H9 (cell line): ENCODE data around the gene PCNX2. TPM values are rescaled to one million over a fixed set of nuclear protein-coding genes. Genes with fewer than 3 reads are reported as not detected.

Experiments
- DNase-seq: peaks from one replicate; pipeline ENCODE4 v3.0.0-alpha.2; 2017
- H2AFZ ChIP-seq: one replicate; pipeline ENCODE4 v1.6.1; 2013; ENCODE audit warnings: mild to moderate bottlenecking, low read length, control low read depth, moderate library complexity
- H2AK5ac ChIP-seq: 2 replicates; pipeline ENCODE4 v1.6.1; 2013; ENCODE audit warnings: low read length, control low read depth, mixed read lengths; ENCODE audit not compliant: insufficient read length
- H2BK120ac ChIP-seq: one replicate; pipeline ENCODE4 v1.6.1; 2013; ENCODE audit warnings: low read depth, mild to moderate bottlenecking, low read length, control low read depth, inconsistent platforms; ENCODE audit not compliant: poor library complexity, severe bottlenecking
- H2BK12ac ChIP-seq: 2 replicates; pipeline ENCODE4 v1.6.1; 2013; ENCODE audit warnings: low read length, control low read depth, mixed read lengths, low read depth; ENCODE audit not compliant: insufficient read length
- H2BK15ac ChIP-seq: 2 replicates; pipeline ENCODE4 v1.6.1; 2013; ENCODE audit warnings: low read depth, low read length, control low read depth
- H2BK20ac ChIP-seq: one replicate; pipeline ENCODE4 v1.6.1; 2013; ENCODE audit warnings: low read depth, mild to moderate bottlenecking, low read length, control low read depth, inconsistent platforms; ENCODE audit not compliant: poor library complexity, severe bottlenecking
- H2BK5ac ChIP-seq: 2 replicates; pipeline ENCODE4 v1.6.1; 2013; ENCODE audit warnings: low read length, control low read depth, mixed read lengths; ENCODE audit not compliant: insufficient read length
- H3K14ac ChIP-seq: 2 replicates; pipeline ENCODE4 v1.6.1; 2013; ENCODE audit warnings: low read length, control low read depth; ENCODE audit not compliant: insufficient read depth
- H3K18ac ChIP-seq: 2 replicates; pipeline ENCODE4 v1.6.1; 2013; ENCODE audit warnings: low read depth, mild to moderate bottlenecking, mixed read lengths, low read length, control low read depth; ENCODE audit not compliant: insufficient read length
- H3K23ac ChIP-seq: 2 replicates; pipeline ENCODE4 v1.6.1; 2013; ENCODE audit warnings: low read length, control low read depth, mixed read lengths, low read depth; ENCODE audit not compliant: insufficient read length
- H3K23me2 ChIP-seq: 2 replicates; pipeline ENCODE4 v1.6.1; 2013; ENCODE audit warnings: low read depth, mild to moderate bottlenecking, mixed read lengths, low read length, control low read depth; ENCODE audit not compliant: insufficient read length, poor library complexity, severe bottlenecking
- H3K27ac ChIP-seq: 2 replicates; pipeline ENCODE4 v1.5.1; 2013; ENCODE audit warnings: low read length, control low read depth, mixed read lengths, low read depth; ENCODE audit not compliant: insufficient read length
- H3K27me3 ChIP-seq: 2 replicates; pipeline ENCODE4 v1.6.1; 2013; ENCODE audit warnings: low read length, control low read depth, inconsistent platforms; ENCODE audit not compliant: insufficient read depth
- H3K4ac ChIP-seq: 2 replicates; pipeline ENCODE4 v1.6.1; 2013; ENCODE audit warnings: low read depth, mild to moderate bottlenecking, control low read depth, inconsistent platforms, low read length, moderate library complexity
- H3K4me1 ChIP-seq: 2 replicates; pipeline ENCODE4 v1.6.1; 2013; ENCODE audit warnings: low read length, control low read depth, inconsistent platforms; ENCODE audit not compliant: insufficient read depth
- H3K4me2 ChIP-seq: 2 replicates; pipeline ENCODE4 v1.6.1; 2013; ENCODE audit warnings: low read length, control low read depth, mixed read lengths; ENCODE audit not compliant: insufficient read length, insufficient read depth
- H3K56ac ChIP-seq: 2 replicates; pipeline ENCODE4 v1.6.1; 2013; ENCODE audit warnings: low read depth, mild to moderate bottlenecking, mixed read lengths, low read length, control low read depth; ENCODE audit not compliant: insufficient read length
- H3K79me1 ChIP-seq: 2 replicates; pipeline ENCODE4 v1.6.1; 2013; ENCODE audit warnings: low read depth, mild to moderate bottlenecking, moderate library complexity, low read length, control low read depth, inconsistent platforms; ENCODE audit not compliant: insufficient read depth, poor library complexity, severe bottlenecking
- H3K79me2 ChIP-seq: 2 replicates; pipeline ENCODE4 v1.6.1; 2013; ENCODE audit warnings: low read length, control low read depth, inconsistent platforms; ENCODE audit not compliant: insufficient read depth
- H3K9ac ChIP-seq: 2 replicates; pipeline ENCODE4 v1.6.1; 2013; ENCODE audit warnings: low read length, control low read depth, mixed read lengths; ENCODE audit not compliant: insufficient read length; ENCODE audit errors: extremely low read depth
- H3K9me3 ChIP-seq: one replicate; pipeline ENCODE4 v1.6.1; 2013; ENCODE audit warnings: low read depth, low read length, inconsistent platforms; ENCODE audit not compliant: control insufficient read depth
- H3T11ph ChIP-seq: one replicate; pipeline ENCODE4 v1.6.1; 2013; ENCODE audit warnings: mild to moderate bottlenecking, low read length, control low read depth, inconsistent platforms
- H4K20me1 ChIP-seq: one replicate; pipeline ENCODE4 v1.6.1; 2013; ENCODE audit not compliant: control insufficient read depth, insufficient read length, insufficient read depth
- H4K5ac ChIP-seq: 2 replicates; pipeline ENCODE4 v1.6.1; 2013; ENCODE audit warnings: low read depth, mild to moderate bottlenecking, mixed read lengths, low read length, control low read depth; ENCODE audit not compliant: insufficient read length
- H4K8ac ChIP-seq: replicated peaks from 2 replicates; pipeline ENCODE4 v1.6.1; 2013; ENCODE audit warnings: low read length, control low read depth, mixed read lengths, low read depth; ENCODE audit not compliant: insufficient read length
- H4K91ac ChIP-seq: 2 replicates; pipeline ENCODE4 v1.6.1; 2013; ENCODE audit warnings: low read depth, mild to moderate bottlenecking, moderate library complexity, mixed read lengths, low read length, control low read depth; ENCODE audit not compliant: insufficient read length
- H3K27ac Mint-ChIP-seq, 3 experiments: 2 replicates in 2 of 3; 3 replicates in 1 of 3; pipeline ENCODE4 v1.8.0; 2020 to 2021; ENCODE audit warnings: mixed read lengths in 3 of 3, mild to moderate bottlenecking in 1 of 3, moderate library complexity in 1 of 3
- H3K27me3 Mint-ChIP-seq: 2 replicates; pipeline ENCODE4 v1.8.0; 2021; ENCODE audit warnings: low read depth, mild to moderate bottlenecking, moderate library complexity, mixed read lengths
- H3K36me3 Mint-ChIP-seq, 3 experiments: 2 replicates in 2 of 3; 3 replicates in 1 of 3; pipeline ENCODE4 v1.8.0; 2020 to 2021; ENCODE audit warnings: low read depth in 3 of 3, mixed read lengths in 3 of 3; ENCODE audit not compliant: insufficient read depth in 1 of 3
- H3K4me1 Mint-ChIP-seq, 2 experiments: 2 replicates each; pipeline ENCODE4 v1.8.0; 2020; ENCODE audit warnings: mixed read lengths in 2 of 2
- H3K4me3 Mint-ChIP-seq, 2 experiments: 2 replicates in 1 of 2; 3 replicates in 1 of 2; pipeline ENCODE4 v1.8.0; 2020 to 2021; ENCODE audit warnings: mild to moderate bottlenecking in 2 of 2, mixed read lengths in 2 of 2, moderate library complexity in 1 of 2
- H3K9me3 Mint-ChIP-seq, 2 experiments: 2 replicates in 1 of 2; 3 replicates in 1 of 2; pipeline ENCODE4 v1.8.0; 2020; ENCODE audit warnings: mild to moderate bottlenecking in 2 of 2, mixed read lengths in 2 of 2, moderate library complexity in 1 of 2
- WGBS: extraction: QIAGEN DNeasy Blood & Tissue Kit; methylation state at CpG from one replicate; pipeline ENCODE4 v1.1.7; 2013; ENCODE audit warnings: missing lambda C conversion rate, low lambda C conversion rate, mixed read lengths; ENCODE audit not compliant: insufficient read length; ENCODE audit errors: extremely low coverage; 5-methylcytosine and 5-hydroxymethylcytosine counted together
- total RNA-seq: library from RNA; stranded (reverse); gene quantifications from 2 replicates; pipeline ENCODE4 v1.2.1, GENCODE V29; 2021
- TF ChIP-seq, protein P1 (sequence below): fragments of 200-600 bp; sonication (generic); conservative IDR thresholded peaks from 3 replicates; pipeline ENCODE4 v1.8.0; 2021; ENCODE audit warnings: antibody characterized with exemption, mild to moderate bottlenecking

The PCNX2 gene
- total RNA-seq, 1 experiment from 2014 or later, result 45.1 TPM

DNA sequence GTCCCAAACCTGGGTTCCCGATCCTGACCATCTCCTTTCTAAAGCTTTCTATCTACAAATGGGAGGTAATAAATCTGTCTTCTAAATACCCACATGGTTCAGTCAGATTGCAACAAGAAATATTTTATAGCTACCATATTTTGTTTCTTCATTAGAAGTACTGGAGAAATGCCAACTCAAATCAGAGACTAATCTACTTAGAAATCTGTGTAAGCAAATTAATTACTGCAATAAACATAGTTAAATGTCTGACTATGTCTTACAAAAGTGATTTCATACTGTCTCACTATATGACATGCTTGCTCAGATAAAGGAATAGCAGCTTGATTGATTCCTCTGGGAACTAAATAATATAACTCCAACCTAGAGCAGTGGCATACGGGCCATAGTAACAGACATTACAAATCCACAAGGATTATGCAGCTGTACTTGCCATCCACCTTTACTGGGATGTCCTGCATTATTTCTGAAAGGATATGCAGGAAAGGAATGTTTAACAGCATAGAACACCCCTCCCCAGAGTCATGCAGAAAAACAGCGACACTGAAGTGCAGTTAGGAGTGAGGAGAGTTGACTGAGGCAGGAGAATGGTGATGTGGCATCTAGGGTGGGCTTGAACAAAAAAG is 80.3 kb downstream of the PCNX2 start:
- H3K27ac ChIP-seq, result no peak overlapping the region
- WGBS, result no CpG with 5 or more reads among the region's 3 CpGs
- H2AK5ac ChIP-seq, result no peak overlapping the region
- no peaks in the 10 kb centered on the region for H3K27me3 Mint-ChIP-seq
- H2BK20ac ChIP-seq, result no peak overlapping the region
- no peak overlapping the region for H3K56ac ChIP-seq
- no peak overlapping the region for H3T11ph ChIP-seq
- H3K23ac ChIP-seq, result no peak overlapping the region
- peaks cover 2% of the 10 kb centered on the region; the same call in 1 of the 2 replicates for H3K79me2 ChIP-seq
- peak overlapping the region in 1 of 3 experiments; percentile 72; a peak in 2 of 7 replicates for H3K27ac Mint-ChIP-seq
- no peak overlapping the region for H4K5ac ChIP-seq
- peaks cover 17 to 36% (median 20%) of the 10 kb centered on the region in 3 experiments for H3K36me3 Mint-ChIP-seq
- H2BK5ac ChIP-seq, result no peak overlapping the region
- H3K4me1 ChIP-seq, result no peaks in the 10 kb centered on the region
- H3K4me2 ChIP-seq, result no peak overlapping the region
- no peak overlapping the region for H3K14ac ChIP-seq
- no peaks in the 10 kb centered on the region for H3K23me2 ChIP-seq
- no peak overlapping the region for H3K18ac ChIP-seq
- H2AFZ ChIP-seq, result no peak overlapping the region
- no peak overlapping the region for H3K9ac ChIP-seq
- no peak overlapping the region for H2BK120ac ChIP-seq
- H4K91ac ChIP-seq, result no peak overlapping the region
- DNase-seq, result no peak
- peaks cover 0 to under 1% of the 10 kb centered on the region in 2 experiments; a peak in 1 of 5 replicates for H3K9me3 Mint-ChIP-seq
- H4K8ac ChIP-seq, result no peak overlapping the region
- H3K4me3 Mint-ChIP-seq, result no peak overlapping the region
- TF ChIP-seq, protein P1, sequence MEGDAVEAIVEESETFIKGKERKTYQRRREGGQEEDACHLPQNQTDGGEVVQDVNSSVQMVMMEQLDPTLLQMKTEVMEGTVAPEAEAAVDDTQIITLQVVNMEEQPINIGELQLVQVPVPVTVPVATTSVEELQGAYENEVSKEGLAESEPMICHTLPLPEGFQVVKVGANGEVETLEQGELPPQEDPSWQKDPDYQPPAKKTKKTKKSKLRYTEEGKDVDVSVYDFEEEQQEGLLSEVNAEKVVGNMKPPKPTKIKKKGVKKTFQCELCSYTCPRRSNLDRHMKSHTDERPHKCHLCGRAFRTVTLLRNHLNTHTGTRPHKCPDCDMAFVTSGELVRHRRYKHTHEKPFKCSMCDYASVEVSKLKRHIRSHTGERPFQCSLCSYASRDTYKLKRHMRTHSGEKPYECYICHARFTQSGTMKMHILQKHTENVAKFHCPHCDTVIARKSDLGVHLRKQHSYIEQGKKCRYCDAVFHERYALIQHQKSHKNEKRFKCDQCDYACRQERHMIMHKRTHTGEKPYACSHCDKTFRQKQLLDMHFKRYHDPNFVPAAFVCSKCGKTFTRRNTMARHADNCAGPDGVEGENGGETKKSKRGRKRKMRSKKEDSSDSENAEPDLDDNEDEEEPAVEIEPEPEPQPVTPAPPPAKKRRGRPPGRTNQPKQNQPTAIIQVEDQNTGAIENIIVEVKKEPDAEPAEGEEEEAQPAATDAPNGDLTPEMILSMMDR, result no peak
- no peaks in the 10 kb centered on the region for H3K27me3 ChIP-seq
- H3K4me1 Mint-ChIP-seq, result peaks cover 0 to 11% of the 10 kb centered on the region in 2 experiments; a peak in 3 of 4 replicates
- no peaks in the 10 kb centered on the region for H4K20me1 ChIP-seq
- H3K9me3 ChIP-seq, result peaks cover 3% of the 10 kb centered on the region
- H2BK12ac ChIP-seq, result no peak overlapping the region
- no peak overlapping the region for H2BK15ac ChIP-seq
- H3K4ac ChIP-seq, result no peak overlapping the region
- peaks cover 3% of the 10 kb centered on the region for H3K79me1 ChIP-seq
